CD4-positive, alpha-beta T cell (primary cell): ENCODE measurements around the gene NNT. TPM values are rescaled to one million over a fixed set of nuclear protein-coding genes. Genes with fewer than 3 reads are reported as not detected.
A peak's percentile ranks its signal among the peaks of the same experiment; 100 is the strongest.

ENCODE experiments used
- ATAC-seq: fragments of 200-7000 bp; cut with Tn5 transposase; one replicate; pipeline ENCODE4 v1.10.0; 2022; ENCODE audit warnings: mild to moderate bottlenecking; ENCODE audit not compliant: poor library complexity
- CTCF ChIA-PET: fragments of 350-600 bp; sonication (Branson Sonifier 250); formaldehyde crosslinking; loops from one replicate; lab custom pipeline; 2021; ENCODE audit warnings: antibody characterized with exemption, inconsistent platforms; lab: Charles Lee
- POLR2A ChIA-PET: fragments of 350-600 bp; sonication (Branson Sonifier 250); formaldehyde crosslinking; loops from one replicate; lab custom pipeline; 2021; ENCODE audit warnings: antibody characterized with exemption, inconsistent platforms; lab: Charles Lee
- DNase-seq, 14 experiments: peaks; one replicate each; pipeline ENCODE4 v3.0.0-alpha.2; 2013 to 2020; ENCODE audit warnings: mixed read lengths in 2 of 14
- H3K27ac ChIP-seq, 2 donors: one replicate each; pipeline versions ENCODE4 v1.5.1 to v1.7.0; 2013; ENCODE audit warnings: low read length in 2 of 2, low read depth in 1 of 2, mild to moderate bottlenecking in 1 of 2
- H3K27me3 ChIP-seq, 2 experiments: 1 replicate in 1 of 2; 2 replicates in 1 of 2; pipeline versions ENCODE4 v1.6.1 to v1.7.0; 2013; ENCODE audit warnings: low read length in 2 of 2, control low read depth in 1 of 2, mild to moderate bottlenecking in 1 of 2, moderate library complexity in 1 of 2; ENCODE audit not compliant: insufficient read depth in 2 of 2, control insufficient read depth in 1 of 2
- H3K36me3 ChIP-seq: one replicate; pipeline ENCODE4 v1.6.1; 2013; ENCODE audit warnings: low read length, control low read depth; ENCODE audit not compliant: insufficient read depth
- H3K4me1 ChIP-seq: one replicate; pipeline ENCODE4 v1.6.1; 2013; ENCODE audit warnings: low read length, control low read depth; ENCODE audit not compliant: insufficient read depth
- H3K4me3 ChIP-seq: one replicate; pipeline ENCODE4 v1.5.1; 2013; ENCODE audit warnings: mild to moderate bottlenecking, low read length, moderate library complexity
- H3K9me3 ChIP-seq, 2 experiments: 1 replicate in 1 of 2; 2 replicates in 1 of 2; pipeline versions ENCODE4 v1.6.1 to v1.7.0; 2013; ENCODE audit warnings: low read length in 2 of 2, mild to moderate bottlenecking in 2 of 2, control low read depth in 1 of 2, moderate library complexity in 1 of 2; ENCODE audit not compliant: control insufficient read depth in 1 of 2, insufficient read depth in 1 of 2
- H3K27ac Mint-ChIP-seq: one replicate; pipeline ENCODE4 v1.8.0; 2020; ENCODE audit warnings: mixed read lengths
- H3K27me3 Mint-ChIP-seq: one replicate; pipeline ENCODE4 v1.8.0; 2021; ENCODE audit warnings: mixed read lengths
- H3K36me3 Mint-ChIP-seq: one replicate; pipeline ENCODE4 v1.8.0; 2021; ENCODE audit warnings: low read depth, mixed read lengths
- H3K4me1 Mint-ChIP-seq: one replicate; pipeline ENCODE4 v1.8.0; 2021; ENCODE audit warnings: low read depth, mixed read lengths
- H3K4me3 Mint-ChIP-seq: one replicate; pipeline ENCODE4 v1.8.0; 2020; ENCODE audit warnings: mild to moderate bottlenecking, mixed read lengths
- H3K9me3 Mint-ChIP-seq: one replicate; pipeline ENCODE4 v1.8.0; 2020; ENCODE audit warnings: mixed read lengths
- intact Hi-C, 2 experiments: fragments of 100-400 bp; cut with DNase I in 1 of 2; cut with micrococcal nuclease in 1 of 2; formaldehyde crosslinking; loops; one replicate each; pipeline versions ENCODE4 v1.15.1 to v1.9.0; 2023 to 2025; cut with DNase I, micrococcal nuclease
- total RNA-seq, 174 experiments: library from RNA in 2 of 174; stranded (reverse) in 2 of 174; gene quantifications; one replicate each; pipeline ENCODE4 v1.2.3 and lab custom pipeline; 2021 to 2026
- TF ChIP-seq, protein P1 (sequence below): fragments of 200-600 bp; IDR thresholded peaks from one replicate; pipeline ENCODE4 v1.8.0; 2022; ENCODE audit warnings: antibody characterized with exemption, mild to moderate bottlenecking

Gene NNT
- total RNA-seq, 2 experiments from 2014 or later = 22.3 to 23.5 TPM

DNA sequence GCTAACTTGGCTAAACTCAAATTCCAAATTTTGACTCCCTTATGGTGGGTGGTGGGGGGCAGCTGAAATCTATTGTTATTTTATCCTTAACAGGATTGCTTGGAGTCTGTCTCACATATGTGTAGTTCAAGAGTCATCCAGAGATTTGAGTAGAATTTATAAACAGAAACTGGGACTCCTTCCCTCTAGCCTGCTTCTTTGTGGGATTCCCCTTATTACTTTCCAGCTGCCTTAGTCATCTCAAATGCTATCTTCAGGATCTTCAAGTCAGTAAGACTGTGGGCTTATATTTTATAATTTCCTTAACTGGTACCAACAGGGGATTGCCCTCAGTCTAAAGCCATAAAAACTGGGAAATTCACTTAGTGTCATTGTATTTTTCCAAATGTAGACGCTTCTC is 55.5 kb downstream of the NNT start:
- TF ChIP-seq, protein P1, sequence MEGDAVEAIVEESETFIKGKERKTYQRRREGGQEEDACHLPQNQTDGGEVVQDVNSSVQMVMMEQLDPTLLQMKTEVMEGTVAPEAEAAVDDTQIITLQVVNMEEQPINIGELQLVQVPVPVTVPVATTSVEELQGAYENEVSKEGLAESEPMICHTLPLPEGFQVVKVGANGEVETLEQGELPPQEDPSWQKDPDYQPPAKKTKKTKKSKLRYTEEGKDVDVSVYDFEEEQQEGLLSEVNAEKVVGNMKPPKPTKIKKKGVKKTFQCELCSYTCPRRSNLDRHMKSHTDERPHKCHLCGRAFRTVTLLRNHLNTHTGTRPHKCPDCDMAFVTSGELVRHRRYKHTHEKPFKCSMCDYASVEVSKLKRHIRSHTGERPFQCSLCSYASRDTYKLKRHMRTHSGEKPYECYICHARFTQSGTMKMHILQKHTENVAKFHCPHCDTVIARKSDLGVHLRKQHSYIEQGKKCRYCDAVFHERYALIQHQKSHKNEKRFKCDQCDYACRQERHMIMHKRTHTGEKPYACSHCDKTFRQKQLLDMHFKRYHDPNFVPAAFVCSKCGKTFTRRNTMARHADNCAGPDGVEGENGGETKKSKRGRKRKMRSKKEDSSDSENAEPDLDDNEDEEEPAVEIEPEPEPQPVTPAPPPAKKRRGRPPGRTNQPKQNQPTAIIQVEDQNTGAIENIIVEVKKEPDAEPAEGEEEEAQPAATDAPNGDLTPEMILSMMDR = no peak
- ATAC-seq = no peak
- DNase-seq = no peak
- Mint-ChIP-seq H3K9me3 (peaks cover 2% of the 10 kb centered on the region), H3K27ac (no peak overlapping the region), H3K4me1 (no peaks in the 10 kb centered on the region), H3K36me3 (peaks cover 91% of the 10 kb centered on the region), H3K27me3 (no peaks in the 10 kb centered on the region), H3K4me3 (no peak overlapping the region)
- Histone ChIP-seq H3K4me3 (no peak overlapping the region), H3K36me3 (peaks cover 56% of the 10 kb centered on the region), H3K27me3 (no peaks in the 10 kb centered on the region), H3K27ac (no peak overlapping the region), H3K9me3 (no peaks in the 10 kb centered on the region), H3K4me1 (no peaks in the 10 kb centered on the region)
- CTCF ChIA-PET = no interaction called here
- intact Hi-C loops = no loop called here
- POLR2A ChIA-PET = no interaction called here

DNA sequence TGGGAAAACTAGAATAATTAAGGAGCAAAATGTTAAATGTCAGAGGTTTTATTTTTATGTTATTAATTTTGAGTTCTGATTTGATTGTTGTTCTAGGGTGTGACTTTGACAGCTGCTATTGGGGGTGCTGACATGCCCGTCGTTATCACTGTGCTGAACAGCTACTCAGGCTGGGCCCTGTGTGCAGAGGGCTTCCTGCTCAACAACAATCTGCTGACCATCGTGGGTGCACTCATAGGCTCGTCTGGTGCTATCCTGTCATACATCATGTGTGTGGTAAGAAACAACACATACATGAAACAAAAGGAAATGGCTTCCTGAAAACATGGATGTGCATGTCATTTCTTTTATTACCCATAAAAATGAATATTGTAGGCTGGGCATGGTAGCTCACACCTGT is 56.1 kb downstream of the NNT start:
- Histone ChIP-seq H3K27me3 (no peaks in the 10 kb centered on the region), H3K4me3 (no peak overlapping the region), H3K9me3 (no peaks in the 10 kb centered on the region), H3K4me1 (no peaks in the 10 kb centered on the region), H3K27ac (no peak overlapping the region), H3K36me3 (peaks cover 52% of the 10 kb centered on the region)
- DNase-seq (no peak), ATAC-seq (no peak)
- peaks cover 2% of the 10 kb centered on the region for H3K9me3 Mint-ChIP-seq
- TF ChIP-seq, protein P1 = no peak
- no peaks in the 10 kb centered on the region for H3K27me3 Mint-ChIP-seq
- intact Hi-C loops = no loop called here
- H3K4me3 Mint-ChIP-seq = no peak overlapping the region
- H3K36me3 Mint-ChIP-seq = peaks cover 93% of the 10 kb centered on the region
- CTCF ChIA-PET = no interaction called here
- H3K4me1 Mint-ChIP-seq = no peaks in the 10 kb centered on the region
- no peak overlapping the region for H3K27ac Mint-ChIP-seq
- POLR2A ChIA-PET = no interaction called here

DNA sequence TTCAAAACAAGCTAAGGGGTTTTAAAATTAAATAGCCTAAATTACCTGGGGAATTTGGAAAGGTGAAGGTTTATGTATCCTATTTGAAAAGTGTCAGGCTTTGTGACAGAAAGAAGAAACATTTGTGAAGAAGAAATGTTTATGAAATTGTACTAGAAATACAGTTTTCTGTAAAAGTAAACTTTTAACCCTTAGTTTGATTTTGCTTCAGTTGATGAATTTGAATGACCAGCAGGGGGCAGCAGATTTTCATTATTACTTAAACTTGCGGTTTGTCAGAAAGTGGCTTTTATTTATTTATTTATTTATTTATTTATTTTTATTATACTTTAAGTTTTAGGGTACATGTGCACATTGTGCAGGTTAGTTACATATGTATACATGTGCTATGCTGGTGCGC is 58.1 kb downstream of the NNT start:
- Histone ChIP-seq H3K27ac (no peak overlapping the region), H3K4me1 (no peaks in the 10 kb centered on the region), H3K4me3 (no peak overlapping the region), H3K9me3 (peaks cover 0 to 7% of the 10 kb centered on the region in 2 experiments), H3K27me3 (no peaks in the 10 kb centered on the region), H3K36me3 (peaks cover 46% of the 10 kb centered on the region)
- Mint-ChIP-seq H3K27ac (no peak overlapping the region), H3K27me3 (no peaks in the 10 kb centered on the region), H3K4me1 (no peaks in the 10 kb centered on the region), H3K36me3 (peaks cover 94% of the 10 kb centered on the region), H3K9me3 (peaks cover 2% of the 10 kb centered on the region), H3K4me3 (no peak overlapping the region)
- CTCF ChIA-PET = no interaction called here
- TF ChIP-seq, protein P1 = peak; percentile 26
- POLR2A ChIA-PET = no interaction called here
- ATAC-seq (no peak), DNase-seq (peak in 4 of 14 experiments; percentile 23 to 35 (median 30))
- intact Hi-C loops = no loop called here
